Fibroblast of skin of right biceps (primary cell): ENCODE data around the gene COG5.

ENCODE experiments used
- DNase-seq: peaks from one replicate; pipeline ENCODE4 v3.0.0-alpha.2; 2013

Gene COG5

GRCh38 chr7:107453388-107453787 lies 110.3 kb downstream of the COG5 start:
- DNase-seq = no peak

DNA sequence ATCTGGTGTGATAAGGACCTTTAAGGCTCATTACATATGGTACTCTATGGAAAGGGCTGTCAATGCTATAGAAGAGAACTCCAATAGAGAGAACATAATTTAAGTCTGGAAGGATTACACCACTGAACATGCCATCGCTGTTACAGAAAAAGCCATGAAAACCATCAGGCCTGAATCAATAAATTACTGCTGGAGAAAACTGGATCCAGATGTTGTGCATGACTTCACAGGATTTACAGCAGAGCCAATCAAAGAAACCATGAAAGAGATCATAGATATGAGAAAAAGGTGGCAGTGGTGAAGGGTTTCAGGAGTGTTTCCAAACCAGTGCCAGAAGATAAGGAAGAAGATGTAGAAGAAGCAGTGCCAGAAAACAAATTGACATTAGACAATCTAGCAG lies 112.8 kb downstream of the COG5 start:
- DNase-seq = peak; percentile 15

- DNase-seq = peak; percentile 49
Measured at GRCh38 chr7:107446988-107447387, 116.7 kb downstream of the COG5 start.

DNA sequence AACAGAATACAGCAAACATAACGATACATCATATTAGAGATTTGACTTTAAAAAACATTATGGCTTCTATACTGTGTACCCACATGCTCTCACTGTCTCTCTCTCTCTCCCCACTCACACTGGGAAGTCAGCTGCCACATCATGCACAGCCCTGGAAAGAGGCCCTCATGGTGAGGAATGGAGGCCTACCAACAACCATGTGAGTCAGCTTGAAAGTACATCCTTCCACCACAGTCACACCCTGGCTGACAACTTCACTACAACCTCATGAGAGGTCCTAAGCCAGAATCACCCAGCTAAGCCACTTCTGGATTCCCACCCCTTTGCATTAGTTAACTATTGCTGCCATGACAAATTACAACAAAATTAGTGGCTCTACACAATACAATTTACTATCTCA lies 117.2 kb downstream of the COG5 start:
- DNase-seq = peak; percentile 68

DNA sequence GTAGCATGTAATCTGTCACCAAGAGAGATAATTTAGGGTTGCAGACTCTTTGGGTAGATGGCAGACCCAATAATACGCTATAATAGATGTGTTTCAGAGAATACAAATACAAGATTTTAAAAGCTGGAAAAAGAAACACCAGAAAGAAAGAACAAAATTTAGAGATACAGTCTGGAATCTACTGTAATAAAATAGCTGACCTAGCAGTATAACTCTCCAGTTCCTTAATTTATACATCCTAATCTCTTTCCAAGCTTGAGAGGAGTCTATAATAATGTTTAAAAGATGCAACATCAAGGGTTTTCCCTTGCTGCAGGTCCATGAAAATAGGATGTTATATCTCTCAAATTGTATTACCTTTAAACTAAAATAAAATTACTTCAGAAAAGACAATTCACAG lies 121.0 kb downstream of the COG5 start:
- DNase-seq = no peak

- peak; percentile 40 for DNase-seq
Measured at GRCh38 chr7:107441581-107442422, 121.9 kb downstream of the COG5 start.

- no peak for DNase-seq
Measured at GRCh38 chr7:107439025-107439424, 124.7 kb downstream of the COG5 start.

- no peak for DNase-seq
Measured at GRCh38 chr7:107435749-107436148, 128.0 kb downstream of the COG5 start.

DNA sequence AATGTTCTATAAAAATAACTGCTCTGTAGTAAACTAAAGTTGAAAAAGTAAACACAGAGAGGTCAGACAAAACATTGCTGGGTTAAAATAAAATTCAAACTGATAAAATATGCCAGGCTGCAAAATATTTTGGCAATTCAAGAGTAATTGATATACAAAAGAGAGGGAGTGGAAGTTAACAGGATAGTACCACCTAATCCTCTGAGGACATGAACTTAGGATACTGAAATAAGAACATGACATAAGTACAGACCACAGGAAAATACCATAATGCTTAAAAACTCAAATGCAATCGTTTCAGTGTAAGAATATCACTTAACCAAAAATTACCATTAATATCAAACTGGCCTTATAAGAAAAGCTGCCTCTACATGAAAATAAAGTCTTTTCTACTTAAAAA lies 131.5 kb downstream of the COG5 start:
- no peak for DNase-seq

GRCh38 chr7:107430057-107430456 lies 133.7 kb downstream of the COG5 start:
- DNase-seq = no peak

GRCh38 chr7:107428642-107429041 lies 135.1 kb downstream of the COG5 start:
- DNase-seq = no peak

GRCh38 chr7:107427462-107427861 lies 136.3 kb downstream of the COG5 start:
- no peak for DNase-seq

DNA sequence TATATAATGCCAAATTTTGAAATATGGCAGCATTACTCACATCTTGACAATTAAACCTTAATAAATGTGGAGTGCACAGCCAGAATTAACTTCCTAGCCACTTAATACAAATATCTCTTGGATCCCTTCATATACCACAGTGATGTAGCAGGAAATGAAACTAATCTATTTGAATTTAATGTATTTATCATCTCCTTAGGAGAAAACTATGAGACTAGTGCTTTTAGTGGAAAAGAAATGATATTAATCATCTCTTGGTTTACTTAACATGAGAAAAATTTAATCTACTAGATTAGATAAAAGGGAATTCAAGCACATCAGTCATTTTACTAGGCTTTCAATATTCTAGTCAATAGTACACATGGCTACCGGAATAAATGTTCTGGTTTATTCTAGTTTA lies 149.5 kb downstream of the COG5 start:
- DNase-seq = no peak

DNA sequence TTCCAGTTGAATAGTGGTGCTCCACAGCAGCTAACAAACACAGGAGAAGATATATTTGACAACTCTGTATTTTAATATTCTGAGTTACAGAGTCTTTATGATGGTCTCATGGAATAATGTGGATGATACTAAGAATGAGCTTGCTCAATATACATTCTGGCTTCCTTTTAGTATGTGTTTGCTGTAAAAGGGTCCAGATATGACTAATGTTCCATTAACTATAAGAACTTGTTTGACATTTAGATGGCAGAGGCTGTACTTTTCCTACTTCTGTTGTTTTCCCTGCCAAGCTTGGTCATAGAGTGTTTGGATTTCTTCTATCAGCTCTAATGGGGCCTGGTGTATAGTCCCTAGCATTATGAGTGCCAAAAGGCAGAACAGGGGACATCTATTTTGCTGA lies 155.4 kb downstream of the COG5 start:
- no peak for DNase-seq

DNA sequence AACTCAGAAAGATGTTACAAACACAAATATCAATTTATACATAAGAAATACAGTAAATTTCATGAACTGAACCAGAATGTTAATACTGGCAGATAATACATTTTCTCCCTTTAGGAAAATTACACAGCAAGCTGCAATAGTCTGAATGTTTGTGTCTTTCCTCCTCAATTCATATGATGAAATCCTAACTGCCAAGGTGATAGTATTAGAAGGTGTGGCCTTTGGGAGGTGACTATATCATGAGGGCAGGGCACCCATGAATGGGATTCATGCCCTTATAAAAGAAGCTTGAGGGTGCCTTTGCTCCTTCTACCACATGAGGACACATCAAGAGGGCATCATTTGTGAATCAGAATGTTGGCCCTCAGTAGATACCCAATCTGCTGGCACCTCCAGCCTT lies 158.2 kb downstream of the COG5 start:
- no peak for DNase-seq

GRCh38 chr7:107404740-107405537 lies 158.8 kb downstream of the COG5 start:
- DNase-seq = no peak

GRCh38 chr7:107398161-107398560 lies 165.6 kb downstream of the COG5 start:
- DNase-seq = no peak

DNA sequence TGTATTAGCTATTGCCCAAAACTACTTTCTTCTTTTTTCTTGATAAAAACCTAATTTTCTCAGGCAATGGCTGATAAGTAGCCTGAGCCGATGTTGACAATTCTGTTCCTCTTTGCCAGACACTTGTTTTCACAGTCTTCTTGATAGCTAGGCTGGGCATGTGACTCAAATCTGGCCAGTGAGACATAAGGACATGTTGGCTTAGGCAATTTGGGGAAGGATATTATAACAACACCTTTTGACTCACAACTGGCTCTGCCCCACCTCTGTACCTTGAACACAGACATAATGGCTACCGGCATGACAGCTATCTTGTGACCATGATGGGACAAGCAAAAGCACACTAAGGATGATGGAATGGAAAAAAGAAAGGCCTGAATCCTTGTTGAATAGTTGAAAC lies 166.7 kb downstream of the COG5 start:
- no peak for DNase-seq

DNA sequence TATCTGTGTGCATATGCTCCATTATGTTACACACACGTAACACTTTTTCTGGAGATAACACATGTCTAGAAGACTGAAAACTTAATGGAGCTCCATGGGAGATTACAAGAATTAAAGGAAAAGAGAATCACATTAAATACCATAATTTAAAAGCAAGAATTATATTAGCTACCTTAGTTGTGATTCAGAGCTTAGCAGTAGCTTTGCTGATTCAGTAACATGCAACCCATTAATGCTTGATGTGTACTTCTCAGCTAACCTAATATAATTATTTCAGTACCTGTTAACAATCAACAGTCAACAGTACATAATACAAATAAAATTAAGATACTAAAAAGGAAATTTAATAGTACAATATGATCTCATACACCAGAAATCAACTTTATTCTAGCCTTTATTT lies 167.6 kb downstream of the COG5 start:
- no peak for DNase-seq

DNA sequence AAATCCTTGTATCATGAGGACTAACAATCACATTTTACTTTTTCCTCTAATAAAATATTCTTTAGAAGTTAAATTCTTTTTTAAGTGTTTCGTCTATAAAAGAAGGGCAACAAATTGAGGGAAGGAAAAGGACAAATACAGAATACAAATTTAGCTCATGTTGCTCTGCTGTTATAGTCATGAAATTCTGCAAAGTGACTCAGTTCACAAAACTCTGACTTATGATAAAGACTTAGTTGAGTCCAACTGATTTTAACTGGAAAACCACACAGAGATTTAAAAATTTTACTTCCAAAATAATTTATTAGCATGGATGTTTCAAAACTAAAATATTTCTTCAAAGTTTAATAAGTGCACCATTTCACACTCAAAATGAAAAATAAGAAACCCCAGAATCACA lies 168.9 kb downstream of the COG5 start:
- DNase-seq = peak; percentile 65

DNA sequence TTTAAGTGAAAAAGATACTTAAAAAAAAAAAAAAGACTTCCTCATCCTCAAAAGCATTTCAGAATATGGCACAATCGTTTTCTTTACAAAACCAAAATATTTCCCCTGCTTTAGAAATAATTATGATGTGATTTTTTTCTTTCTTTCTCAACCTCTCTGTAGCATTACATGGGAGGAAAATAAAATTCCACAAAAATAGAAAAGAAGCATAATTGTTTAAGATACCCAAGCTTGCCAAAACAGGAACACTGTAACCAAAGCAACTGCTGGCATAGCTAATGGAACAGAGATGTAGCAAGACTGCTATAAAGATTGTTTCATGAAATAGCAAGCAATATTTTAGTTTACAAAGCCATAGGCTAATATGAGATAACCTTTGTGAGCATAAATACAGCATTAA lies 169.4 kb downstream of the COG5 start:
- DNase-seq = peak; percentile 24

GRCh38 chr7:107392830-107393229 lies 170.9 kb downstream of the COG5 start:
- DNase-seq = peak; percentile 31

DNA sequence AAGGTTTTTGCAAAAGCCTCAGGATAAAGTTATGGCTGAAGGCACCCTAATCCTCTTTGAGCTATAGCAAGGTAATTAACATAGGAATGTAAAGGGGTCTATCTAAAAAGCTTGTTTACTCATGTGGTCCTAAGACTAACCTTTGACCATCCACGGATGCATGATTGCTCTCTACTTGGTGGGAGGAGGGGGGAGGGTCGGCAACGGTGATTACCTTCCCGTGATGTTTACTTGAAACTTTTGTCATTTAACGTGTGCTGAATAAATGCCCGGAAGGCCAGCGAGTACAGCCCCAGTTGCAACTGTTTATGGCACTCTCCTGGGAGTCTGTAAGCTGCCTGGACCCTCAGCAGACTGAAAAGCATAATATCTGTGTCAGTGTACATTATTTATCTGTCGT lies 172.8 kb downstream of the COG5 start:
- DNase-seq = no peak

DNA sequence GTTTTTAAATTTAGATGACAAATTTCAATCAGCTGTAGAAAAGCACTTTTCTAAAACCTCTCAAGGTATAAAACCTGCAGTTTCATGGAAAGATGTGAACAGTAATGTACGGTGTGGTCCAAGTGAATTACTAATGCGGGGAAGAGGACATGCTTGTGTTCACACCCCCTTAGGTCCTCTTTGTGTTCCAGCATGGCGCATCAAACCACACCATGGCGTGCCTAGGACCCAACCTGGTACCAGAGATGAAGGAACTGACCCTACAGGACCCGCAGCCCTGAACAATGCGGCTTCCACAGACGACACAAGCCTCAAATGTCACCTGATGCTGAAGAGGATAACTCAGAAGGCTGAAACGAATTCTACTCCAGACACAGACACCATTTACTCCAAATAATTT lies 175.1 kb downstream of the COG5 start:
- no peak for DNase-seq
